ENCODE data around the gene DDN. TPM values are rescaled to one million over a fixed set of nuclear protein-coding genes. Genes with fewer than 3 reads are reported as not detected.

Gene DDN
- total and polyA plus RNA-seq, 2 donors from 2014 or later, result 27.0 TPM; not detected in 1

DNA sequence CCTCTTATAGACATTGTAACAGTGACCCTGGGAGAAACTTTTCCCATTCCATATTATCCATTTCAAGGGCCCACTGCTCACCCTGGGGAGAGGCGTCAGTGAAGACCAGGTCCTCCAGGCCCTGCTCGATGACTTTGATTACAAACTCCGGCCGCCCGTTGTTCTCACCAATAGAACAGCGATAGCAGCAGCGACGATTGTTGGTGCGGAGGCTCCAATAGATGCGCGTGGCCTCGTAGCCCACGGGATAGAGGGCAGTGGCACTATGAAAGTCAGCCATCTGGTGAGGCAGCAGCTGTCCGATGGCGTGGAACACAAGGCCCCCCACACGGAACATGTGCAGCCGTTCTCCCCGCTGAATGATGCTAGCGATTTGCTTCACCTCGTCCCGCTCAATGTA lies 26.9 kb upstream of the DDN start:
- DNase-seq, result no peak
- Histone ChIP-seq H3K4me3 (ENCODE audit: low read length in 3 of 3) (no peak overlapping the region), H3K27ac (ENCODE audit: low read depth in 2 of 2, low read length in 2 of 2) (no peak overlapping the region), H3K36me3 (ENCODE audit: control insufficient read depth in 2 of 3, insufficient read depth in 3 of 3, low read length in 3 of 3) (peaks cover 8 to 67% (median 51%) of the 10 kb centered on the region in 3 donors), H3K4me1 (ENCODE audit: control insufficient read depth in 2 of 3, insufficient read depth in 2 of 3, low read depth in 1 of 3, low read length in 3 of 3) (no peaks in the 10 kb centered on the region), H3K27me3 (ENCODE audit: control insufficient read depth, insufficient read depth, low read length) (no peaks in the 10 kb centered on the region), H3K9me3 (ENCODE audit: control insufficient read depth in 2 of 3, insufficient read depth in 1 of 3, low read length in 3 of 3) (no peaks in the 10 kb centered on the region), H3K9ac (ENCODE audit: low read length in 3 of 3) (no peak overlapping the region)
- FAIRE-seq, result no peak
- intact Hi-C loops (cut with DNase I), result no loop called here
- TF ChIP-seq, protein P1, sequence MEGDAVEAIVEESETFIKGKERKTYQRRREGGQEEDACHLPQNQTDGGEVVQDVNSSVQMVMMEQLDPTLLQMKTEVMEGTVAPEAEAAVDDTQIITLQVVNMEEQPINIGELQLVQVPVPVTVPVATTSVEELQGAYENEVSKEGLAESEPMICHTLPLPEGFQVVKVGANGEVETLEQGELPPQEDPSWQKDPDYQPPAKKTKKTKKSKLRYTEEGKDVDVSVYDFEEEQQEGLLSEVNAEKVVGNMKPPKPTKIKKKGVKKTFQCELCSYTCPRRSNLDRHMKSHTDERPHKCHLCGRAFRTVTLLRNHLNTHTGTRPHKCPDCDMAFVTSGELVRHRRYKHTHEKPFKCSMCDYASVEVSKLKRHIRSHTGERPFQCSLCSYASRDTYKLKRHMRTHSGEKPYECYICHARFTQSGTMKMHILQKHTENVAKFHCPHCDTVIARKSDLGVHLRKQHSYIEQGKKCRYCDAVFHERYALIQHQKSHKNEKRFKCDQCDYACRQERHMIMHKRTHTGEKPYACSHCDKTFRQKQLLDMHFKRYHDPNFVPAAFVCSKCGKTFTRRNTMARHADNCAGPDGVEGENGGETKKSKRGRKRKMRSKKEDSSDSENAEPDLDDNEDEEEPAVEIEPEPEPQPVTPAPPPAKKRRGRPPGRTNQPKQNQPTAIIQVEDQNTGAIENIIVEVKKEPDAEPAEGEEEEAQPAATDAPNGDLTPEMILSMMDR (IDR thresholded peaks at IDR 0.05; ENCODE audit: borderline replicate concordance, extremely low read depth, insufficient read depth), result no peak

DNA sequence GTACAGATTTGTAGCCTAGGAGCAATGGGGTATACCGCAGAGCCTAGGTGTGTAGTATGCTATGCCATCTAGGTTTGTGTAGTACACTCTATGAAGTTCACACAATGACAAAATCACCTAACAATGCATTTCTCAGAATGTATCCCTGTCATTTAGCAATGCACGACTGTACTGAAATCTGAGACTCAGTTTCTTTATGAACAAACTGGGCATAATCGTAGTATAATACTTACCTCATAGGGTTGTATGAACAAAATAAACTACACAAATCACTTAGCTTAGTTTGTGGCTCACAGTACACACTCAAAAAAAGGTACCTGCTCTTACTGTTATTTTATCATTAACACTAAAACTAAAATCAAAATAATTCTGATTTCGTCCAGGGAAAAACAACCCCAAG lies 26.3 kb upstream of the DDN start:
- Histone ChIP-seq H3K27me3 (ENCODE audit: control insufficient read depth, insufficient read depth, low read length) (no peaks in the 10 kb centered on the region), H3K36me3 (ENCODE audit: control insufficient read depth in 2 of 3, insufficient read depth in 3 of 3, low read length in 3 of 3) (peaks cover 8 to 65% (median 51%) of the 10 kb centered on the region in 3 donors), H3K4me3 (ENCODE audit: low read length in 3 of 3) (no peak overlapping the region), H3K9ac (ENCODE audit: low read length in 3 of 3) (no peak overlapping the region), H3K27ac (ENCODE audit: low read depth in 2 of 2, low read length in 2 of 2) (no peak overlapping the region), H3K4me1 (ENCODE audit: control insufficient read depth in 2 of 3, insufficient read depth in 2 of 3, low read depth in 1 of 3, low read length in 3 of 3) (no peaks in the 10 kb centered on the region), H3K9me3 (ENCODE audit: control insufficient read depth in 2 of 3, insufficient read depth in 1 of 3, low read length in 3 of 3) (no peaks in the 10 kb centered on the region)
- FAIRE-seq (no peak), DNase-seq (no peak)
- intact Hi-C loops (cut with DNase I), result no loop called here
- TF ChIP-seq, protein P1 (IDR thresholded peaks at IDR 0.05; ENCODE audit: borderline replicate concordance, extremely low read depth, insufficient read depth), result no peak

DNA sequence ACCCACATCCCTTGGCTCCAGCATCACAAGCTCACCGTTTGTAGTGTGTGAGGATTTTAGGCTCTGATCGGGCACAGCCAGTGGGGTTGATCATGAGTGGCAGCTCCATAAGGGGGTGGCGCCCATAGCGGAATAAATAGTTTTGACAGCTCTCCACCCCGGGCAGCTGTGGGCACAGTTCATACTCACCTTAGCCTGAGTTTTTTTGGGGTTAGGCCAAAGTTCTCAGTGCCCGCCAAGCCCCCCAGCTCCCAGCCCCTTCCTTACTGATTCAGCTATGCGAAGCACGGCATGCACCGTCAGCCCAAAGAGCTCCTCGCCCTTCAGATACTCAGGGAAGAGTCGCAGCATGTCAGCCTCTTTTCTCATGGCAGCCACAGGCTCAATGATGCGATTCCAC lies 25.4 kb upstream of the DDN start:
- no peaks in the 10 kb centered on the region for H3K27me3 ChIP-seq (ENCODE audit: control insufficient read depth, insufficient read depth, low read length)
- no peak for DNase-seq
- FAIRE-seq, result no peak

More for the DNA sequence above, 25.4 kb upstream of the DDN start:
- Histone ChIP-seq H3K27ac (ENCODE audit: low read depth in 2 of 2, low read length in 2 of 2) (no peak overlapping the region), H3K9me3 (ENCODE audit: control insufficient read depth in 2 of 3, insufficient read depth in 1 of 3, low read length in 3 of 3) (no peaks in the 10 kb centered on the region), H3K36me3 (ENCODE audit: control insufficient read depth in 2 of 3, insufficient read depth in 3 of 3, low read length in 3 of 3) (peaks cover 8 to 65% (median 48%) of the 10 kb centered on the region in 3 donors), H3K4me3 (ENCODE audit: low read length in 3 of 3) (no peak overlapping the region), H3K9ac (ENCODE audit: low read length in 3 of 3) (no peak overlapping the region), H3K4me1 (ENCODE audit: control insufficient read depth in 2 of 3, insufficient read depth in 2 of 3, low read depth in 1 of 3, low read length in 3 of 3) (no peaks in the 10 kb centered on the region)
- intact Hi-C loops (cut with DNase I), result no loop called here
- TF ChIP-seq, protein P1 (IDR thresholded peaks at IDR 0.05; ENCODE audit: borderline replicate concordance, extremely low read depth, insufficient read depth), result no peak
